Forelimb muscle (tissue), 1 donor: ENCODE results near the gene GNLY. TPM values are rescaled to one million over a fixed set of nuclear protein-coding genes. Genes with fewer than 3 reads are reported as not detected.

Source experiments
- DNase-seq: peaks from one replicate; pipeline ENCODE4 v3.0.0-alpha.2; 2013; ENCODE audit warnings: low read depth
- polyA plus RNA-seq: library from polyadenylated mRNA; unstranded; fragments of 120-200 nt; gene quantifications from one replicate; pipeline ENCODE4 v1.2.1, GENCODE V29; 2013; ENCODE audit not compliant: insufficient read length

Gene GNLY
- polyA plus RNA-seq, 1 donor, result 0.99 TPM

- DNase-seq, result no peak
Observed at GRCh38 chr2:85682378-85682777, 11.8 kb upstream of the GNLY start.

GRCh38 chr2:85684380-85684779 is 9.8 kb upstream of the GNLY start:
- no peak for DNase-seq

- DNase-seq, result no peak
Observed at GRCh38 chr2:85684806-85685205, 9.4 kb upstream of the GNLY start.

- no peak for DNase-seq
Observed at GRCh38 chr2:85690932-85691331, 3.2 kb upstream of the GNLY start.

- DNase-seq, result no peak
Observed at GRCh38 chr2:85692039-85692645, 2.0 kb upstream of the GNLY start.

- no peak for DNase-seq
Observed at GRCh38 chr2:85695121-85695520, 963 bp downstream of the GNLY start.

- DNase-seq, result no peak
Observed at GRCh38 chr2:85695691-85696668, 1.8 kb downstream of the GNLY start.

GRCh38 chr2:85697096-85697495 is 2.9 kb downstream of the GNLY start:
- no peak for DNase-seq

GRCh38 chr2:85697716-85698115 is 3.6 kb downstream of the GNLY start:
- DNase-seq, result no peak

GRCh38 chr2:85698184-85698879 is 4.2 kb downstream of the GNLY start:
- no peak for DNase-seq

GRCh38 chr2:85698880-85699254 is 4.7 kb downstream of the GNLY start:
- no peak for DNase-seq

- DNase-seq, result no peak
Observed at GRCh38 chr2:85699325-85699724, 5.2 kb downstream of the GNLY start.

GRCh38 chr2:85702172-85702571 is 8.0 kb downstream of the GNLY start:
- no peak for DNase-seq

GRCh38 chr2:85702800-85703199 is 8.6 kb downstream of the GNLY start:
- no peak for DNase-seq

- no peak for DNase-seq
Observed at GRCh38 chr2:85703329-85703728, 9.2 kb downstream of the GNLY start.

- no peak for DNase-seq
Observed at GRCh38 chr2:85704038-85704437, 9.9 kb downstream of the GNLY start.

- no peak for DNase-seq
Observed at GRCh38 chr2:85704800-85705679, 10.9 kb downstream of the GNLY start.

- no peak for DNase-seq
Observed at GRCh38 chr2:85705680-85706039, 11.5 kb downstream of the GNLY start.

- no peak for DNase-seq
Observed at GRCh38 chr2:85706063-85706462, 11.9 kb downstream of the GNLY start.

- DNase-seq, result no peak
Observed at GRCh38 chr2:85706599-85707296, 12.6 kb downstream of the GNLY start.

GRCh38 chr2:85707304-85707703 is 13.1 kb downstream of the GNLY start:
- peak; percentile 83 for DNase-seq
